Measurements from ENCODE around the gene TNIP3. TPM values are rescaled to one million over a fixed set of nuclear protein-coding genes. Genes with fewer than 3 reads are reported as not detected.
"Not testable (repeated sequence)": the region's sequence is repeated elsewhere in the genome, so short reads cannot be mapped to it uniquely, and the experiment has no call there.

TNIP3 gene
- total RNA-seq, 2 donors from 2014 or later: 0.12 to 0.47 TPM

DNA sequence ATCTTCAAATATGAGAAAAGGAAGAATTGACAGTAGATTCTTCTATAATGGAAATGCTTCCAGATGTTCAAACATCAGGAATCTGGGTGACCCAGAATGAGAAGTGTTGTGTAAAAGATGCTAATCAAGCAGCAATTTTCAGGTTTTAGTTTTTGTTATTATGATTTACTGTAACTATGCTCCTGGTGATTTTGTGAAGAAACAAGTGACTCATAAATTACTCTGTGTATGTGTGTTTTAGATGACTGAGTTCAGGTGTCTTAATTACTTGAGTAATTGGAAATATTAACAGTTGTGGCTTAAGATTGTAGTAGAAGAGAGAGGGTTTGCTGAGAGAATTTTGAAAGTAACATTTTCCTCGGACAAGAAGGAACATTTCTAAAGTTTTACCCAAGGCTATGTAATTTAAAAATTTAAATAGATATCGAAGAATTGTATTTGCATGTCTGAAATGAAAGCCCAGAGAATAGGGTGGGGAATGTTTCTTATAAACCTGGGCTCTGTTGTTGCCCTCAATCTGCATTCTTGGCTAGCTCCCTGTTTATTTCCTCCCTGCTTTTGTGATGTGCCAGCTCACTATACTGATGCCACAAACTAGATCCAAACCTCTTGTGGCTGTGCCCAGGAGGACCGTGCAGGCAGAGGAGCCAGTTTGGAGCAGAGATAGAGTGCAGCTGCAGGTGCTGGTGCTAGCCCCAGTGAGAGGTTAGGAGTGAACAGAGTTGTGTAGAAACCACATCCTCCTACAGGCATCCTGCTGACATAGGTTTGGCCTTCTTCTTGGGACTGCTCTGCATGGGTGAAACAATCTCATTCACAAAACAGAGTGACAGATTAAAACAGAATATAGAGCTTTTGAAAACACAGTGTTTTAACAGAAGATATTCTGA is 25.4 kb upstream of the TNIP3 start:
- peak overlapping the region; percentile 83 for H3K4me3 Mint-ChIP-seq
- peak overlapping the region; percentile 88 for H3K27ac Mint-ChIP-seq
- no peaks in the 10 kb centered on the region for H3K9me3 ChIP-seq (ENCODE audit: control insufficient read depth, low read length, poor library complexity, severe bottlenecking)
- no peaks in the 10 kb centered on the region for H3K27me3 Mint-ChIP-seq
- peaks cover 37% of the 10 kb centered on the region for H3K4me1 Mint-ChIP-seq
- peak; percentile 99 for ATAC-seq
- DNase-seq: peak in 1 of 3 donors; percentile 11
- H3K36me3 Mint-ChIP-seq (ENCODE audit: low read depth): peaks cover 2% of the 10 kb centered on the region

DNA sequence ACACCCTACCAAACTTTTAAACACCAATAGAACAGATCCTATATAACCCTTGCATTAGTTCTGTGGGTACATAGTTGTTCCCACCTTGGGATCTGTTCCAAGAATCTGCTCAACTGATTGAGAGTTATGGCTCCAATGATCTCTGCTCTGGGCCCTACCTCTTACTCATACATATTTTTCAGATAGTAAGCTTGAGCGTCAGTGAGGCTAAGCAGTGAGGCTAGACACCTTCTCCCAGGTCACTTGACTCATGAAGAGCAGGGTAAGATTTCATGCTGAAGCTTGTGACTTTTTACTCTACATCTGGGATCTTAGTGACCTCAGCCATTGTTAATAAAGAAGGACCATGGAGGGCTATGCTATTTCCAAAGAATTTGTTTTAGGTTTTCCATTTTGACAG is 23.1 kb upstream of the TNIP3 start:
- DNase-seq (no peak), ATAC-seq (no peak)
- H3K4me1 Mint-ChIP-seq: peaks cover 41% of the 10 kb centered on the region
- H3K36me3 Mint-ChIP-seq (ENCODE audit: low read depth): peaks cover 2% of the 10 kb centered on the region
- H3K27me3 Mint-ChIP-seq: no peaks in the 10 kb centered on the region
- H3K4me3 Mint-ChIP-seq: no peak overlapping the region
- H3K27ac Mint-ChIP-seq: no peak overlapping the region
- H3K9me3 ChIP-seq (ENCODE audit: control insufficient read depth, low read length, poor library complexity, severe bottlenecking): no peaks in the 10 kb centered on the region

DNA sequence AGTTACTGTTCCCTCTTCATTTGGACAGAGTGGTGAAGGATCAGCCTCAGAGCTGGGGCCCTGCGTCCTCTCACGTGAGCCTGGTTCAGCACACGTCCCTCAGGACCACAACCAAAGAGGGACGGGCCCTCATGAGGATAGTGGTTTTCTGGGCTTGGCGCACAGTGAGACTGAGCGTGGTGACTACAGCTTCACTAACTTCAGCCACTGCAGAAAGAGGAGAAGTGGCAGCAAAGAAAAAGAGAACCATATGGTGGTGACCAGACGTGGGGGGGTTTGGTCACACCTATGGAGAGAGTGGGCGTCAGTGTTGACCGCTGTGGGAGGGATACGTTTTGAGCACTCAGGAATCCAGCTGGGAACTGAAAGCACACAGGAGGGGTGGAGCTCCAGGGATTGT is 21.8 kb upstream of the TNIP3 start:
- no peaks in the 10 kb centered on the region for H3K27me3 Mint-ChIP-seq
- H3K4me1 Mint-ChIP-seq: peaks cover 45% of the 10 kb centered on the region
- no peaks in the 10 kb centered on the region for H3K9me3 ChIP-seq (ENCODE audit: control insufficient read depth, low read length, poor library complexity, severe bottlenecking)
- ATAC-seq: no peak
- H3K4me3 Mint-ChIP-seq: no peak overlapping the region
- DNase-seq: no peak
- peaks cover 6% of the 10 kb centered on the region for H3K36me3 Mint-ChIP-seq (ENCODE audit: low read depth)
- H3K27ac Mint-ChIP-seq: peak overlapping the region; percentile 46

DNA sequence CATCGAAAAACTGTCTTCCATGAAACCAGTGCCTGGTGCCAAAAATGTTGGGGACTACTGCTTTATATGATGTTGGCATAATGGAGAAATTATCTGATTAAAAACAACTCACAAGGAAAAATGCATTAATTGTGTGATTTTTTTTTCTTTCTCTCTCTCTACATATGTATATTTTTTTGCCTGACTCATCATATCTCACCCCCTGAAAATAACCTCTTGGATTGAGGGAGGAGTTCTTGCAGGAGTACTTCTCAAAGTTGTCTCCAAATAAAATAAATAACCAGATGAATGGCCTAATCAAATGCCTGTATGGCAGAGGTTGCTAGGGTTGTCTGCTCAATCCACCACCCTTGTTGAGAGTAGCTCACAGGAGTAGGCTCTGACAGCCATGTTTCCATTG is 19.9 kb upstream of the TNIP3 start:
- H3K36me3 Mint-ChIP-seq (ENCODE audit: low read depth): peaks cover 7% of the 10 kb centered on the region
- H3K27me3 Mint-ChIP-seq: no peaks in the 10 kb centered on the region
- DNase-seq (no peak), ATAC-seq (no peak)
- H3K4me3 Mint-ChIP-seq: no peak overlapping the region
- peaks cover 41% of the 10 kb centered on the region for H3K4me1 Mint-ChIP-seq
- no peak overlapping the region for H3K27ac Mint-ChIP-seq
- H3K9me3 ChIP-seq (ENCODE audit: control insufficient read depth, low read length, poor library complexity, severe bottlenecking): no peaks in the 10 kb centered on the region

DNA sequence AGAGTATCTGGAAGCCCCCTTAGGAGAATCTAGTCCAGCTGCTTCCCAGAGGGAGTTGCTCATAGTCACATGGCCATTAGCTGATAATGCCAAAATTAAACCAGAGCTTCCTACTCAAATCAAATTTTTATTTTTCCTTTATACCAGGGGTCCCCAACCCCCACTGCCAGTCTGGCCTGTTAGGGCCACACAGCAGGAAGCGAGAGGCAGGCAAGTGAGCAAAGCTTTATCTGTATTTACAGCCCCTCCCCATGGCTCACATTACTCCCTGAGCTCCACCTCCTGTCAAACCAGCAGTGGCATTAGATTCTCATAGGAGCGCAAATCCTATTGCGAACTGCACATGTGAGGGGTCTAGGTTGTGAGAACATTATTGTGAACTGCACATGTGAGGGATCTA is 19.2 kb upstream of the TNIP3 start:
- ATAC-seq: no peak
- no peak overlapping the region for H3K4me3 Mint-ChIP-seq
- H3K27ac Mint-ChIP-seq: peak overlapping the region; percentile 96

DNA sequence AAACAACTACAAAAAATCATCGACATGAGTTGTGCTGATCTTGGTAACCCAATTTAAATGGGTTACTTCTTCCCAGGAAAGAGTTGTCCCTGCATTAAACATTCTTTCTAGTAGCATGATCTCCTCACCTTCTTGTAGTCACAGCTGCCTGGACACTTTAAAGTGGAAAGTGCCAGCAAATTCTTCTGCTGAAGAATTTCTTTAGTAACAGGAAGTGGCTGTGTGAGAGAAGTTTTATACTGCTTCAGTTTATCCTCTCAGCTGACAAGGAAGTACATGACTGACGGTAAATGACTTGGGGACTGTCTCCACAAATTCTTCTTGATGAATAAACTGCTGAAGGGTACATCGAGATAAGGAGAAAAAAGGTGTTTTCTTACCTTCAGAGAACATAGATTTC is 18.2 kb upstream of the TNIP3 start:
- Mint-ChIP-seq H3K27ac (peak overlapping the region; percentile 96), H3K4me3 (peak overlapping the region; percentile 83), H3K36me3 (ENCODE audit: low read depth) (peaks cover 7% of the 10 kb centered on the region), H3K4me1 (peaks cover 53% of the 10 kb centered on the region), H3K27me3 (no peaks in the 10 kb centered on the region)
- no peak for DNase-seq
- no peaks in the 10 kb centered on the region for H3K9me3 ChIP-seq (ENCODE audit: control insufficient read depth, low read length, poor library complexity, severe bottlenecking)
- ATAC-seq: peak; percentile 78

More for the DNA sequence above, 19.2 kb upstream of the TNIP3 start:
- DNase-seq: no peak
- peaks cover 44% of the 10 kb centered on the region for H3K4me1 Mint-ChIP-seq
- peaks cover 7% of the 10 kb centered on the region for H3K36me3 Mint-ChIP-seq (ENCODE audit: low read depth)
- no peaks in the 10 kb centered on the region for H3K27me3 Mint-ChIP-seq
- H3K9me3 ChIP-seq (ENCODE audit: control insufficient read depth, low read length, poor library complexity, severe bottlenecking): no peaks in the 10 kb centered on the region

DNA sequence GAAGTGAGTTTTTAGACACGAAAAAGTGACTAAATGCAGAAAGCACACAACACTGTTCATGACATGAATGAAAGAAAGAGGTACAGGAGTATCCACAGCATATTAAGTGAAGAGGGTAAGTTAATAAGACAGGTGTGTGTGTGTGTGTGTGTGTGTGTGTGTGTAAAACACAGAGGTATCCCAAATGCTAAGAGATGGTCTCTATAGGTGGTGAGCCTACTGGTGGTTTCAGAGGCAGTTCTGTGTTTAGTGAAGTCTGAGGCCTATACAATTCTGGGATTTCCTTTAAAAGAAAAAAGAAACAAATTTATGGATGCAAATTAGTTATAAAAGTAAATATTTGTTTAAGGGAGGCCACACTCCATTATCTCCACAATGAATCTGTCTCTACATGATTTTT is 17.4 kb upstream of the TNIP3 start:
- DNase-seq: no peak
- H3K36me3 Mint-ChIP-seq (ENCODE audit: low read depth): peaks cover 7% of the 10 kb centered on the region
- peak; percentile 55 for ATAC-seq
- no peaks in the 10 kb centered on the region for H3K27me3 Mint-ChIP-seq
- H3K4me1 Mint-ChIP-seq: peaks cover 55% of the 10 kb centered on the region
- H3K27ac Mint-ChIP-seq: peak overlapping the region; percentile 96
- no peaks in the 10 kb centered on the region for H3K9me3 ChIP-seq (ENCODE audit: control insufficient read depth, low read length, poor library complexity, severe bottlenecking)
- peak overlapping the region; percentile 88 for H3K4me3 Mint-ChIP-seq

DNA sequence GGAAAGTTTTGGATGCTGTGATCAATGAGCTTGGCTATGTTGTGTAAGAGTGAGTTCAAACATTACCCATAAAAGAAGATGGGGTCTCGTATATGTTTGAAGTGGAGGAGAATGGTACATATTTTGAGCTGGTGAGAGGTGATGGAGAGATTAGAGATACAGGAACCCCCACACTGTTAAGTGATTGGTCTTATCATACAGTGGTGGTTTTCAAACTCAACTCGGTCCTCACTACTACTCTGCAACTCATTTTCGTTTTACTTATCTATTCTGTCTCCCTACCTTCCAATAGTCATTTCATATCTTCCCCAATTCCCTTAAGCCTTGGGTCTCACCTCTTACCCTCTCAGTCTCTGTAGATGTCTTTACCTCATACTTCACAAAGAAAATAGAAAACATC is 16.4 kb upstream of the TNIP3 start:
- peak overlapping the region; percentile 96 for H3K27ac Mint-ChIP-seq
- peak overlapping the region; percentile 88 for H3K4me3 Mint-ChIP-seq
- no peak for DNase-seq
- H3K27me3 Mint-ChIP-seq: no peaks in the 10 kb centered on the region
- no peaks in the 10 kb centered on the region for H3K9me3 ChIP-seq (ENCODE audit: control insufficient read depth, low read length, poor library complexity, severe bottlenecking)
- peaks cover 7% of the 10 kb centered on the region for H3K36me3 Mint-ChIP-seq (ENCODE audit: low read depth)
- peaks cover 60% of the 10 kb centered on the region for H3K4me1 Mint-ChIP-seq
- ATAC-seq: peak; percentile 45

DNA sequence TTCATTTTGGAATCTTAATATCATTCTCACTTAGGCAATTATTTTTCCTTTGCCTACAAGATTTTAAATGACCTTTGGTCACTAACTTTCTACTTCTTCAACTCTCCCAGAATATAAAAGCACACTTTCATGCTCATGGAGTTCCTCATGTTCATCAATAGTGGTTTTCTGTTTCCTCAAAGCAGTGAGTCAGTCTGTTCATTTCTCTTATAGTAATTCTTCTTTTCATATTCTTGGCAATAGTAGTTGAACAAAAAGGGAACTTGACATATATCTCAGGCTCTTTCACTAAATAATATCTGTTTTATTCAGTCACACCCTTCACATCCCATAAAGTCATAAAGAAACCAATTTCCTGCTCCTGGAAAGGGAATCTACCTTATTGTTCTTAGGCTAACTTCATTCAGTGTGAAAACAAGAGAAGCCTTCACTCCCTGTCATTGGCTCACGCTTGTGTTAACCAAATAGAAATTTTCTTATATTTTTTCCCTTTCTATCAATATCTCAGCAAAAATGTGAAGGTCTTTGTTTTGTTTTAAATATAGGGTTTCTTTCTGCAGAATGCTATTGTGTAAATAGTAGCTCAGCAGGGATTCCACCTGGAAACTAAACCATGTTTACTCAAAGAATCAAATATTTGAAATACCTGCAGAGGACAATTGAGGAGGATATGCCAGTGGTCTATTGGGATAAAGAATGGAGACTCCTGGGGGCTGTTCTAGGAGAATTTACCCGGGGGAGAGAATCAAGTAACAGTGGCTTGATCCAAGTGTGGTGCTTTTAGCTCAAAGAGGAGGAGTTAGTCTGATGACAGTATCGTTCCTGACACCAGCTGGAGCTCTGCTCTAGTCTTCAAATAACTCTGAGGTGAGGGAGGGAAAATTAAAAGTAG is 13.4 kb upstream of the TNIP3 start:
- Mint-ChIP-seq H3K4me3 (no peak overlapping the region), H3K36me3 (ENCODE audit: low read depth) (peaks cover 5% of the 10 kb centered on the region), H3K27ac (no peak overlapping the region), H3K4me1 (peaks cover 51% of the 10 kb centered on the region), H3K27me3 (no peaks in the 10 kb centered on the region)
- H3K9me3 ChIP-seq (ENCODE audit: control insufficient read depth, low read length, poor library complexity, severe bottlenecking): no peaks in the 10 kb centered on the region
- DNase-seq (no peak), ATAC-seq (no peak)

DNA sequence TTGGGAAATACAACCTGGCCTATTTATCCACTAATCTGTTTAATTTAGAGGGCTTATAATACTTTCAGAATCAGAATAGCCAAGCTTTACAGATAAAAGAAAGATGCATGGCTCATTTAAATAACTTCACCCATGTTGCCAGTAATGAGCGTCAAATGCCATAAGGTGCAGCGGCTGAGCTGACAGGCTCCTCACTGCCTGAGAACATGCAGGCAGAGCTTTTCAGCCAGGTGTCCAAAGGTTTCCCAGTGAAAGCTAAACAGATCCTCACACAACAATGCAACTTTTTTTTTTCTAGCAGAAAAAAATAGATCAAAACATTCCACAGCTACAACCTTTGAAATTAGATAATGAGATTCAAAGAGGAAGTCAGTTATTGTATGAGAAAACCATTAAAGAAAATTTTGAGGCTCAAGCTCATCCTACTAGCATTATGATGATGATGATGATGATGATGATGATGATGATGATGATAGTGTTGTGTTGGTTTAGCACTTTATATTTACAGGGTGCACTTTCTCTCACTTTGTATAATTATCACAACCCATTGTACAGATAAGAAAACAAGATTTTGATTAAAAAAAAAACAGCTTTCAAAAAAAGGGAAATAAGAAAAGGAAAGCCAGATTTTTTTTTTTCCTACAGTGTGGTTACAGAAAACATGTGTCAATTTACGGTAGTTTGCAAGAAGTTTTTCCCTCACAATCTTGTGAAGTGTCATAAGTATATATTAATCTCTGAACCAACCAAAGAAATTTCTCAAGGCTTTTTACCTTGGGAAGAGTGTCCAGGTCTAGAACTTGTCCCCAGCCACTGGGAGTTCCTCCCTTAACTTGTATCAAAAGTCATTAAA is 12.2 kb upstream of the TNIP3 start:
- Mint-ChIP-seq H3K36me3 (ENCODE audit: low read depth) (peaks cover 5% of the 10 kb centered on the region), H3K4me1 (peaks cover 44% of the 10 kb centered on the region), H3K4me3 (no peak overlapping the region), H3K27ac (no peak overlapping the region), H3K27me3 (no peaks in the 10 kb centered on the region)
- H3K9me3 ChIP-seq (ENCODE audit: control insufficient read depth, low read length, poor library complexity, severe bottlenecking): no peaks in the 10 kb centered on the region
- DNase-seq: no peak
- no peak for ATAC-seq

DNA sequence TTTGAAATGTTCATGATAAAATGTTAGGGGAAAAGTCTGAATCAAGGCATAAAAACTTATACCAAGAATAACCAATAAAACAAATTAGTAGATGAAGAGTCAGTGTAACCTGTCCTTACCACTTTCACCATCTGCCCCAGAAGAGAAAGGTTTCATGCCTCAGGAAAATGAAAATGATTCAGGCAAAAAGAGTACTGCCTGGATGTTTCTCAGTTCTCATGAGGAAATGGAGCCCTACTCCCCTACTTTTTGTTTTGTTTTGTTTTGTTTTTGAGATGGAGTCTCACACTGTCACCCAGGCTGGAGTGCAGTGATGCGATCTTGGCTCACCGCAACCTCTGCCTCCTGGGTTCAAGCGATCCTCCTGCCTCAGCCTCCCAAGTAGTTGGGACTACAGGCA is 7.4 kb upstream of the TNIP3 start:
- not testable (repeated sequence) for H3K4me3 Mint-ChIP-seq; DNase-seq; H3K36me3 Mint-ChIP-seq (ENCODE audit: low read depth); ATAC-seq; H3K9me3 ChIP-seq (ENCODE audit: control insufficient read depth, low read length, poor library complexity, severe bottlenecking); H3K27me3 Mint-ChIP-seq
- H3K4me1 Mint-ChIP-seq: peaks cover 10% of the 10 kb centered on the region
- H3K27ac Mint-ChIP-seq: peak overlapping the region; percentile 27

DNA sequence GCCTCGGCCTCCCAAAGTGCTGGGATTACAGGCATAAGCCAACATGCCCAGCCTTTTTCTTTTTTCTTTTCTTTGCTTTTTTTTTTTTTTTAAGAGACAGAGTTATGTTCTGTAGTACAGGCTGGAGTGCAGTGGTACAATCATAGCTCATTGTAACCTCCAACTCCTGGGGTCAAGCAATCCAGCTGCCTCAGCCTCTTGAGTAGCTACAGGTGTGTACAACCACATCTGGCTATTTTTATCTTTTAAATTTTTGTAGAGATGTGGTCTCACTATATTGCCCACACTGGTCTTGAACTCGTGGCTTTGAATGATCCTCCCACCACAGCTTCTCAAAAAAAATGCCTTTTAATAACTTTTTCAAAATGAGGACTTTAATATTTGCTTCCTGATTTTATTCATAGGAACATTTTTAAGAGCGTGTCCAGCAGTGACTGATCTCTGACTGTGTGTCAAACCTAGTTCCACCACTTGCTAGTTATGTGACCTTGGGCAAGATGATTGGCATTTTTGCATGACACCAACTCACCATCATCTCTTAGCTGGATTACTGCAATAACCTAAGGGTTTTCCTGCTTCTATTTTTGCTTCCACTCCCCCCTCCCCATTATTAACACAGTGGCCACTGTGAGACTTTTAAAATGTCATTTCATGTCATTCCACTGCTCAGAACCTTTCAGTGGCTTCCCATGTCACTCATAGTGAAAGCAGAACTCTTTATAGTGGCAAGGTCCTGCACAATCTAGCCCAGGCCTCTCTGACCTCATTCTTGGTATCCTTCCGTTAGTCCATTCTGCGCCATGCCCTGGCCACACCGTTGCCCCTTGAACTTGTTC is 4.5 kb upstream of the TNIP3 start:
- Mint-ChIP-seq H3K27ac (peak overlapping the region; percentile 71), H3K36me3 (ENCODE audit: low read depth) (no peaks in the 10 kb centered on the region), H3K27me3 (no peaks in the 10 kb centered on the region), H3K4me1 (peaks cover 19% of the 10 kb centered on the region), H3K4me3 (no peak overlapping the region)
- H3K9me3 ChIP-seq (ENCODE audit: control insufficient read depth, low read length, poor library complexity, severe bottlenecking): no peaks in the 10 kb centered on the region
- no peak for ATAC-seq
- DNase-seq: no peak
